Nasal cavity respiratory epithelium epithelial cell of viscerocranial mucosa (primary cell): ENCODE data around the gene SHISA6. TPM values are rescaled to one million over a fixed set of nuclear protein-coding genes. Genes with fewer than 3 reads are reported as not detected.

Source experiments
- total RNA-seq: library from RNA; depleted of rRNA; stranded (reverse); fragments of >200 nt; gene quantifications from 2 replicates; pipeline ENCODE4 v1.2.3, GENCODE V29; 2014

SHISA6 gene
- total RNA-seq: not detected in 2 replicates

GRCh38 chr17:11240841-11241610 lies at the start of gene SHISA6:
Gene SHISA6 (plus strand): TSS chr17:11241213.

GRCh38 chr17:11598274-11599221 lies 357.5 kb downstream of the SHISA6 start, which contains the start of gene DNAH9:
Gene DNAH9 (plus strand): TSS chr17:11598470. CDS start chr17:11598499, 29 bp downstream.

